GM10266 (cell line): ENCODE measurements around the gene ZNF581.

Experiments
- DNase-seq: peaks from one replicate; pipeline ENCODE4 v3.0.0; 2012; ENCODE audit errors: extremely low spot score
- TF ChIP-seq, protein P1 (sequence below): IDR thresholded peaks from 2 replicates; pipeline ENCODE4 v1.5.1; 2012; ENCODE audit warnings: mild to moderate bottlenecking, low read depth; ENCODE audit not compliant: control insufficient read depth, insufficient read depth; ENCODE audit errors: missing control alignments

Gene ZNF581

DNA sequence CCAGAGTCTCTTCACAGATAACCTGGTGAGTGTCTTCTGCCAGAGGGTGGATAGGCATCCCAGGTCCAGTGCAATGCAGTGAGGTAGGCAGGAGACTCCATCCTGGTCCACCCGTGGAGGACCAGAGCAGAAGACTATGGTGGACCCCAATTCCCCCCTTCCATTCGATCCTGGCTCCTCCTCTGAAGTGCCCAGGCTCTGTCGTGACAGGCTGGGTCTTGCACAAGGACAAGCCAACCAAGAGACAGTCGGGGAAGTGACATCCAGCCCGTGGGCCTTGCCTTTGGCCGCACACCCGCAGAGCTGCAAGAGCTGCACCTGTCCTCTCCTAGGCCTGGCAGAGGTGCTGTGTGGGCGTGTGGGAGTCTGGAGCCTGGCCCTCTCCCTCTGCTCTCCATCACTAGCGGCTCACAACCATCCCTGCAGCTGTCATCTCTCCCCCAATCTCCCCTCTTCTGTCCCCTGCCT lies 22.2 kb upstream of the ZNF581 start:
- TF ChIP-seq, protein P1, sequence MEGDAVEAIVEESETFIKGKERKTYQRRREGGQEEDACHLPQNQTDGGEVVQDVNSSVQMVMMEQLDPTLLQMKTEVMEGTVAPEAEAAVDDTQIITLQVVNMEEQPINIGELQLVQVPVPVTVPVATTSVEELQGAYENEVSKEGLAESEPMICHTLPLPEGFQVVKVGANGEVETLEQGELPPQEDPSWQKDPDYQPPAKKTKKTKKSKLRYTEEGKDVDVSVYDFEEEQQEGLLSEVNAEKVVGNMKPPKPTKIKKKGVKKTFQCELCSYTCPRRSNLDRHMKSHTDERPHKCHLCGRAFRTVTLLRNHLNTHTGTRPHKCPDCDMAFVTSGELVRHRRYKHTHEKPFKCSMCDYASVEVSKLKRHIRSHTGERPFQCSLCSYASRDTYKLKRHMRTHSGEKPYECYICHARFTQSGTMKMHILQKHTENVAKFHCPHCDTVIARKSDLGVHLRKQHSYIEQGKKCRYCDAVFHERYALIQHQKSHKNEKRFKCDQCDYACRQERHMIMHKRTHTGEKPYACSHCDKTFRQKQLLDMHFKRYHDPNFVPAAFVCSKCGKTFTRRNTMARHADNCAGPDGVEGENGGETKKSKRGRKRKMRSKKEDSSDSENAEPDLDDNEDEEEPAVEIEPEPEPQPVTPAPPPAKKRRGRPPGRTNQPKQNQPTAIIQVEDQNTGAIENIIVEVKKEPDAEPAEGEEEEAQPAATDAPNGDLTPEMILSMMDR = no peak
- DNase-seq = no peak

DNA sequence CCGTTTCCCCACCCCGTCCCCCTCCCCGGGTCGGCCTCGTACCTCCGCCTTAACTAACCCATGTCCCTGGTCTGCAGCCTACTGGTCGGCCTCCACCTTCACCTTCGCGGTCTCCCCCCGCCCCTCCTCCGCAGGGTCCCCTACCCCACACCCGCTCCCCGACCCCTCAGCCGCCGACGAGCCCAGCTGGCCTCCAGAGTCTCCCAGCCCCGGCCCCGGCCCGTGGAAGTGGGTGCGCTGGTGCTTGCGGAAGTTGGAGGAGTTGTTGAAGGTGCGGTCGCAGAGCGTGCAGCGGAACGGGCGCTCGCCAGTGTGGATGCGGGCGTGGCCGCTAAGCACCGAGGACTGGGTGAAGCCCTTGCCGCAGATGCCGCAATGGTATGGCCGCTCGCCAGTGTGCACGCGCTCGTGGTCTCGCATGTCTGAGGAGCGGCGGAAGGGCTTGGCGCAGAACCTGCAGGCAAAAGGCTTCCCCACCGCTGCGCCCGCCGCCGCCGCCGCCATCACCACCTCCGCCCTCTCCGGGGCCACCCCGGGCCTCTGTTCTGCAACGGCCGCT lies 21.7 kb upstream of the ZNF581 start:
- TF ChIP-seq, protein P1 = no peak
- DNase-seq = no peak

DNA sequence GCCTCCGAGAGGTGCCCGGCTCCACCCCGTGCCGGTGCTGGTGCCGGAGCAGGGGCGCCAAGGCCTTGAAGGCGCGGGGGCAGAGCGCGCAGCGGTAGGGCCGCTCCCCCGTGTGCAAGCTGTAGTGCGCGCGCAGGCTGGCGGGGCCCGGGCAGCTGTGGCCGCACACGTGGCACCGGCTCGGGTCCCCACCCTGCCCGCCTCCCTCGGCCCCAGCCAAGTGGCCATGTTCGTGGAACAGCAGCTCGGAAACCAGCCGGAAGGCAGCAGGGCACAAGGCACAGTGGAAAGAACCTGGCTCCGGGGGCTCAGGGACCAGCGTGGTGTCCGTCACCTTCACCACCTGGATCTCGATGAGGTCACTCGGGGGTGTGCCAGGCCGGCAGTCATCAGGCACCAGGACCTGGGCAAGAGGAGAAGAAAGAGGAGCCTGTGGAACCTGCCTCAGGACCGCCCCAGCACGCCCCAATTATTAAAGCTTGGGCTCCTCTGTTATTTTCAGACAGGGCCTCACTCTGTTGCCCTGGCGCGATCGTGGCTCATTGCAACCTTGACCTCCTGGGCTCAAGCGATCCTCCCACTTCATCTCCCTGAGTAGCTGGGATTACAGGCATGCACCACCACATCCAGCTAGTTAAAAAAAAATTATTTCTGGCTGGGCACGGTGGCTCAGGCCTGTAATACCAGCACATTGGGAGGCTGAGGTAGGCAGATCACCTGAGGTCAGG lies 21.0 kb upstream of the ZNF581 start:
- peak; percentile 32 for DNase-seq

DNA sequence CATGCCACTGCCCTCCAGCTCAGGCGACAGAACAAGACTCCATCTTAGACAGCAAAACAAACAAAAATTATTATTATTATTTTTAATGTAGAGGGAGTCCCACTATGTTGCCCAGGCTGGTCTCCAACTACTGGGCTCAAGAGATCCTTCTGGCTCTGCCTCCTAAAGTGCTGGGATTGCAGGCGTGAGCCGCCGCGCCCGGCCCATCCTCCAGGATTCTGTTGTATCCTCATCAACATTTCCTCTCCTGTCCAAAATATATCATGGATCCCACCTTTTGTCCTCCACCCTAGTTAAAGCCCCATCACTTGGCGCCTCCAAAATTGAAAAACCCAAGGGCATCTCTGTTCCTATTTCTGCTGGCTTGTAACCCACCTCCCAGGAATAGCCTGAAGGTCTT lies 20.3 kb upstream of the ZNF581 start:
- TF ChIP-seq, protein P1 = no peak
- DNase-seq = peak; percentile 13

More for the DNA sequence above, 21.0 kb upstream of the ZNF581 start:
- TF ChIP-seq, protein P1 = no peak

DNA sequence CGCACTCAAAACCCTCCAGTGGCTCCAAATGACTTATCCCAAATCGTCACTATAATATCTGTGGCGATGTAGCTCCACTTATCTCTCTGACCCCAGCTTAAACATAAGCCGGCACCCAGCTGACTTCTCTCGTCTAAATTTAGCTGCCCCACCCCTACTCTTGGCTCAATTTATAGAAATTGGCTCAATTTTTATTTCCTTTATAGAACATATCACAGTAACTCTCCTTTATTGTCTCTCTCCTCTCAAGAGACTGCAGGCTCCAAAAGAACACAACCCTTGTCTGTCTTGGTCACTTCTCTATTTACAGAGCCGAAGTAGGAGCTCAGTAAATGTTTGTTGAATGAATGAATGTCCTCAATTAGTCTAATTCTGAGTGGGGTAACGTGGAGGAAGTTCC lies 19.9 kb upstream of the ZNF581 start:
- no peak for DNase-seq

DNA sequence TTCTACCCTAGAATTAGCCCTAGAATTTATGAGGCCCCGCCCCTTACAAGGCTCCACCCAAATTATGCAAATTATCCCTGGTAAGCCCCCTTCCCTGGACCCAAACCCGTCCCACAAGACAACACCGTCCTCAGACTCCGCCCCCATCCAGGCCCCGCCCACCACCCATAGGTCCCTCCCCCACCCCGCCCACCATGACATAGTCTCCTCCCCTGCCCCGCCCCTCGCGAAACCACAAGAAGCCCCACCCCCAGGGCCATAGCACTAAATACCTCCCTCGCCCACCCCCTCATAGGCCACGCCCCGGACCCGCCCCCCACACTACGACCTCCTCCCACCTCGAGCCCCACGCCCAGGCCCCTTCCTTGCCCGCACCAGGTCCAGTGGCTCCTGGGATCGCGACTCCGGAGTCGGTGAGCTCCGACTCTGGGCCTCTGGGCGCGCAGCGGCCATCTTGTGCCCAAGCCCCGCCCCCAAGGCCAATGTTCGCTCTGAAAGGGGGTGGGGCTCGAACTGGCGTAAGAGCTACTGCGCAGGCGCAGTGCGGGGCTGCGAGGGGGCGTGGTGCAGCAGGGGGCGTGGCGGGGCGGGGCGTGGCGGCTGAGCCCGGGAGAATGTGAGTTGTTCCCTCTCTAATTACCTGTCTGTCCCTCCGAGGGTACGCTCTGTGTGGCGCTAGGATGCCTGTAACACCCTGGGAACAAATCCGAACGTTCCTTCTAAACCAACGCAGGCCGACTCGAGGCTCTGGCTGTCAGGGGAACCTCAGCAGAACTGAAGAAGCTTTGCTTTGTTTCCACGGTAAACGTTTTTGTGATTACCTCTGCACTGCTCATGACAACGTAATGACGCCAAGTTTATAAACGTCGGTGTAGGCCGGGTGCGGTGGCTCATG lies 19.1 kb upstream of the ZNF581 start, which contains the start of gene ZNF784:
Gene ZNF784, minus strand, starts transcription at position 458 of the 895 bp plus-strand sequence. Its CDS starts 5 bp downstream, at position 453.
- TF ChIP-seq, protein P1 = no peak
- DNase-seq = peak; percentile 96

More for the DNA sequence above, 19.9 kb upstream of the ZNF581 start:
- TF ChIP-seq, protein P1 = no peak
